ENCODE measurements around the gene BTN2A1.
"Not testable (repeated sequence)": the region's sequence is repeated elsewhere in the genome, so short reads cannot be mapped to it uniquely, and the experiment has no call there.

Gene BTN2A1

GRCh38 chr6:26457806-26458688 lies at the start of gene BTN2A1:
BTN2A1 (plus strand) TSS chr6:26457955; CDS start chr6:26458637, 682 bp downstream.
- peak; percentile 60 for DNase-seq

- DNase-seq, result no peak
Measured at GRCh38 chr6:26408828-26409730, 48.7 kb upstream of the BTN2A1 start.

- no peak for DNase-seq
Measured at GRCh38 chr6:26411751-26412150, 46.0 kb upstream of the BTN2A1 start.

GRCh38 chr6:26412228-26412627 lies 45.5 kb upstream of the BTN2A1 start:
- DNase-seq, result no peak

GRCh38 chr6:26412954-26413353 lies 44.8 kb upstream of the BTN2A1 start:
- DNase-seq, result no peak

GRCh38 chr6:26414281-26414680 lies 43.5 kb upstream of the BTN2A1 start:
- no peak for DNase-seq

DNA sequence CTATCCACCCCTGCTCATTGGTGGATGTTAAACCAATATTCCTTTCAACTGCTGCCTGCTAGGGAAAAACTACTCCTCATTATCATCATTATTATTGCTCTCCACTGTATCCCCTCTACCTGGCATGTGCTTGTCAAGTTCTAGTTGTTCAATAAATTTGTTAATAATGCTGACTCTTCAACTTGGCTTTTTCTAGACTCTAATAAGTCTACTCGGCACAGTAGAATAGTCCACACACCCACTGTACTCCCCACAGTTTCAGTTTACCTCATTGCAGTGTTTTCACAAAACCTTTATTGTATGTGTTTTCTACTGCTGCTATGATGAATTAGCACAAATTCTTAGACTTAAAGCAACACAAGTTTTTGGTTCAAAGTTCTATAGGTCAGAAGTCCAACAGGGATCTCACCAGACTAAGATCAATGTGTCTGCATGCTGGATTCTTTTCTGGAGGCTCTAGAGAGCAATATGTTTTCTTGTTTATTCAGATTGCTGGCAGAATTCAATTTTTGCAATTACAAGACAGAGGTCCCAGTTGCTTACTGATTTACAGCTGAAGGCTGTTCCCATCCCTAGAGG lies 42.6 kb upstream of the BTN2A1 start:
- DNase-seq, result no peak

GRCh38 chr6:26415791-26416190 lies 42.0 kb upstream of the BTN2A1 start:
- no peak for DNase-seq

- no peak for DNase-seq
Measured at GRCh38 chr6:26416288-26416687, 41.5 kb upstream of the BTN2A1 start.

- not testable (repeated sequence) for DNase-seq
Measured at GRCh38 chr6:26418077-26418476, 39.7 kb upstream of the BTN2A1 start.

DNA sequence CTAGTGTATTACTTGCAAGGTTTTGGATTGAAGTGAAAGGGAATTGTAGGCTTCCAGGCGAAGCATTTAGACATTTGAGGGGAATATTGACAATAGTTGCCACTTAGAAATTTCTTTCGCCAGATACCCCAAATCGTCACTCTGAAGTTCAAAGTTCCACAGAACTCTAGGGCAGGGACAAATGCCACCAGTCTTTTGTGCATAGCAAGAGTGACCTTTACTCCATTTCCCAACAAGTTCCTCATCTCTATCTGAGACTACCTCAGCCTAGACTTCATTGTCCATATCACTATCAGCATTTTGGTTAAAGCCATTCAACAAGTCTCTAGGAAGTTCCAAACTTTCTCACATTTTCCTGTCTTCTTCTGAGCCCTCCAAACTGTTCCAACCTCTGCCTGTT lies 39.0 kb upstream of the BTN2A1 start:
- not testable (repeated sequence) for DNase-seq

- no peak for DNase-seq
Measured at GRCh38 chr6:26420688-26421171, 37.0 kb upstream of the BTN2A1 start.

- DNase-seq, result peak; percentile 42
Measured at GRCh38 chr6:26421259-26422144, 36.3 kb upstream of the BTN2A1 start.

- no peak for DNase-seq
Measured at GRCh38 chr6:26422329-26422728, 35.4 kb upstream of the BTN2A1 start.

DNA sequence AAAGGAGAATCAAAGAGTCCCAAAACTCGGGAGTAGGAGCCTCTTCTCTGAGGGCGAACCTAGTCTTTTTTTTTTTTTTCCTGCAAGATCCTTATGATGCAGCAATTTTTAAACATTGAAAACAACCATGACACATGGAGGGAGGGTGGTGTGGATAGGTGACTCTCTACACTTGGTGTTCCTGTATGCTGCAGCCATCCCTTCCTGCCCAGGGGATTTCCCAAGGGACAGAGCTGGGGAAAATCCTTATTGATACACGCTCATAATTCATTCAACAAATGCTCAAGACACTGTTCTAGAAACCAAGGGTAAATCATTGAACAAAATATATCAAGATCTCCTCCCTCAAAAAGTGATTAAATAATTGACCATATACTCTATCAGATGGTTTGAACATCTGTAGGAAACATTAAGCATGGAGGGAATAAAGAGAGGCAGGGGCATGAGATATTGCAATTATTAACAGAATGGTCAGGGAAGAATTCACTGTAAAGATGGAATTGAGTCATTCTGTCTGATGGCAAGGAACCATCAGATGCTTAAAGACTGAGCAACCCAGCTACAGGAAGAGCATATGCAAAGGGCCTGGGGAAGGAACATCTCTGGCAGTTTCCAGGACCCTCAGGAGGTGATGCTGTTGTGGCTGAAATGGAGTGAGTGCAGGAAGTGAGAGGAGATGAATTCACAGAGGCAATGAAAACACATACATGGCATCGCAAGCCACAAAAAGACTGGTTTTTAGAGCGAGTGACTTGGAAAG lies 30.9 kb upstream of the BTN2A1 start:
- no peak for DNase-seq

DNA sequence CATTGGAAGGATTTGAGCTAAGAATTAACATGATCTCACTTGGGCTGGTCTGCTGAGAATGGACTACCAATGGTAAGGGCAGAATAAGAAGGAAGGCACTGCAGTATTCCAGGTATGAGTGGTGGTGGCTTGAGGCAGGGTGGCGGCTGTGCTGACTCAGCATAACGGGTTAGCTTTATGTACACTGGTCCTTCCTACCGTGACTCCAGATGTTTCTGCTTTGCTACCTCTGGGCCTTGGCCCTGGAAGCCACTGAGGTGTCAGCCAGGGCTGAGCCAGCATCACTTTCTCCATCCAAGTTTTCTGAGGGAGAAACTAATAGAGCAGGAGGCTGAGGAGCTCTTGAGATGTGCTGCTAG lies 30.3 kb upstream of the BTN2A1 start:
- DNase-seq, result no peak

DNA sequence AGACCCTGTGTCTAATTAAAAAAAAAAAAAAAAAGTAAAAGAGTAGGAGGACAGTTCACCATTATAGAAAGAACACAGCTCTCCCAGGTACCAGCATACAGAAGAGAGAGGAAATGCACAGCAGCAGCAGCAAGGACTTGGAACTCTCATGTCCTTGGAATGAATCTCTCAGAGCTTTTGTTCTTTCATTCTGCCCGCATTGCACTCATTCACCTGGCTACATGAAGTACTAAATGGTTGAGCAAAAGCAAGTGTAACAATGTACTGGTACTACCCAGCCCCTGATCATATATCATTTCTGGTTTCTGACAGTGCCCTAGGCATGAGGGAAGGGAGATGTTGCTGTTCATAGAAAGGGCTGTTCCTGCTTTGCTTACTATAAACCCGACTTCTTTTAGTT lies 29.5 kb upstream of the BTN2A1 start:
- no peak for DNase-seq

- no peak for DNase-seq
Measured at GRCh38 chr6:26430787-26431186, 27.0 kb upstream of the BTN2A1 start.

DNA sequence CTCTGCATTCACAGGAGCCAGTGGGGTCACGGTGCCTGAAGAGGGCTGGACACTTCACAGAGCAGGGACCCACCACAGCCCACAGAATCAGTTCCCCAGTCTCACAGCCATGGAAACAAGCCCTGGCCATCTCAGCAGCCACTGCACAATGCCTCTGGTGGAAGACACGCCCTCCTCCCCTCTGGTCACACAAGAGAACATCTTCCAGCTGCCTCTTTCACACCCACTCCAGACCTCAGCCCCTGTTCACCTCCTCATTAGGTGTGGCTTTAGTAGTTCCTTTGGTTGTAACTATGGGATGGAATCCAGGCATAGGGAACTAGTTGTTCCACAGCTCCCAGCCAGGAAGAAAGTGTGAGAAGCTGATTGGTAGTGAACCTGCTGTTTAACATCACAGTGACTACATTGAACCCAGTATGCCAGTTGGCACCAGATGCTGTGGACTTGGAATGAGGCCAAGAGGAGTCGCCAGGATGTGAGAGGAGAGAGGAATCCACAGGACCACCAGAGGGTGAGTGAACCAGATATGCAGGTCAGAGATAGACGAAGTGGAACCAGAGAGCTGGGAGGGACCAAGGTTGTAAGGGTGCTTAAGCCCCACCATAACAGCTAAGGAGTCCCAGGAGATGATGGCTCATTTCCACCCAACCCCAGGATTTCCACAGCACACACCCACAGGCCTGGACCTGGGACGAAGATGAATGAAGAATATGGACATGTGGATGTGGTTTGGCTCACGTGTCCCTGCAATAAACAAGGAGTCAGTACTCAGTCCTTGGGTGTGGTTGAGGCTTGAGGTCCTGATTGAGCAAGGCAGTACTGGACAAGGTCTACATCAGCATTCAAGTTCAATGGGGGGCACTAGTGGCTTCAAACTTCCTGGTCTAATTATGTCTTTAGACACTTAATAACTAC lies 26.2 kb upstream of the BTN2A1 start:
- no peak for DNase-seq

GRCh38 chr6:26432627-26433201 lies 25.0 kb upstream of the BTN2A1 start:
- DNase-seq, result no peak

Measured in activated CD4-positive, CD25-positive, alpha-beta regulatory T cell treated with anti-CD3 and anti-CD28 coated beads, Interleukin-2, amount 50 U/mL, for 72 hours (primary cell).